ENCODE results near the gene WFDC1. TPM values are rescaled to one million over a fixed set of nuclear protein-coding genes. Genes with fewer than 3 reads are reported as not detected.

WFDC1 gene
- total RNA-seq, 1 donor from 2014 or later = 0.34 TPM

- H3K27me3 Mint-ChIP-seq (ENCODE audit: low read depth, unreplicated experiment) = peaks cover 25% of the 10 kb centered on the region
- Histone ChIP-seq H3K4me3 (ENCODE audit: insufficient read depth, low read depth, low read length) (no peak overlapping the region), H3K9ac (ENCODE audit: low read length) (no peak overlapping the region), H3K4me1 (ENCODE audit: insufficient read depth, low read length) (no peaks in the 10 kb centered on the region), H3K4me2 (ENCODE audit: low read length) (no peak overlapping the region), H2AFZ (ENCODE audit: low read depth, low read length) (no peak overlapping the region), H4K20me1 (ENCODE audit: insufficient read depth, low read length) (no peaks in the 10 kb centered on the region), H3K27ac (ENCODE audit: low read depth, low read length) (no peak overlapping the region), H3K36me3 (ENCODE audit: insufficient read depth, low read length) (no peaks in the 10 kb centered on the region), H3K9me3 (ENCODE audit: insufficient read depth, low read depth, low read length) (no peaks in the 10 kb centered on the region), H3K27me3 (ENCODE audit: insufficient read depth, low read length) (peaks cover 22% of the 10 kb centered on the region), H3K79me2 (ENCODE audit: insufficient read depth, low read length) (no peaks in the 10 kb centered on the region)
- FAIRE-seq = no peak
- no peaks in the 10 kb centered on the region for H3K36me3 Mint-ChIP-seq (ENCODE audit: low read depth, unreplicated experiment)
- H3K9me3 Mint-ChIP-seq (ENCODE audit: unreplicated experiment) = peaks cover 2% of the 10 kb centered on the region
- H3K27ac Mint-ChIP-seq (ENCODE audit: unreplicated experiment) = no peak overlapping the region
- no peaks in the 10 kb centered on the region for H3K4me1 Mint-ChIP-seq (ENCODE audit: low read depth, unreplicated experiment)
- TF ChIP-seq CTCF (IDR thresholded peaks at IDR 0.05; ENCODE audit: insufficient read depth, low read depth, low read length) (no peak), EZH2 (IDR thresholded peaks at IDR 0.05; ENCODE audit: insufficient read depth, low read length) (no peak)
- DNase-seq (ENCODE audit: low read depth) = peak; percentile 42
- no peak overlapping the region for H3K4me3 Mint-ChIP-seq (ENCODE audit: unreplicated experiment)
Observed at GRCh38 chr16:84266451-84266850, 28.2 kb upstream of the WFDC1 start.

GRCh38 chr16:84267380-84267779 is 27.3 kb upstream of the WFDC1 start:
- H3K4me3 ChIP-seq (ENCODE audit: insufficient read depth, low read depth, low read length) = no peak overlapping the region
- H3K9ac ChIP-seq (ENCODE audit: low read length) = no peak overlapping the region
- DNase-seq (ENCODE audit: low read depth) (no peak), FAIRE-seq (no peak)
- no peak overlapping the region for H2AFZ ChIP-seq (ENCODE audit: low read depth, low read length)
- no peaks in the 10 kb centered on the region for H4K20me1 ChIP-seq (ENCODE audit: insufficient read depth, low read length)
- H3K79me2 ChIP-seq (ENCODE audit: insufficient read depth, low read length) = no peaks in the 10 kb centered on the region
- no peak overlapping the region for H3K4me2 ChIP-seq (ENCODE audit: low read length)
- no peaks in the 10 kb centered on the region for H3K4me1 ChIP-seq (ENCODE audit: insufficient read depth, low read length)
- Mint-ChIP-seq H3K4me3 (ENCODE audit: unreplicated experiment) (no peak overlapping the region), H3K9me3 (ENCODE audit: unreplicated experiment) (peaks cover 2% of the 10 kb centered on the region), H3K27me3 (ENCODE audit: low read depth, unreplicated experiment) (peaks cover 23% of the 10 kb centered on the region), H3K27ac (ENCODE audit: unreplicated experiment) (no peak overlapping the region), H3K4me1 (ENCODE audit: low read depth, unreplicated experiment) (no peaks in the 10 kb centered on the region), H3K36me3 (ENCODE audit: low read depth, unreplicated experiment) (no peaks in the 10 kb centered on the region)
- H3K36me3 ChIP-seq (ENCODE audit: insufficient read depth, low read length) = no peaks in the 10 kb centered on the region
- no peak overlapping the region for H3K27ac ChIP-seq (ENCODE audit: low read depth, low read length)
- peaks cover 19% of the 10 kb centered on the region for H3K27me3 ChIP-seq (ENCODE audit: insufficient read depth, low read length)
- TF ChIP-seq CTCF (IDR thresholded peaks at IDR 0.05; ENCODE audit: insufficient read depth, low read depth, low read length) = no peak
- no peak for TF ChIP-seq EZH2 (IDR thresholded peaks at IDR 0.05; ENCODE audit: insufficient read depth, low read length)
- no peaks in the 10 kb centered on the region for H3K9me3 ChIP-seq (ENCODE audit: insufficient read depth, low read depth, low read length)

- no peaks in the 10 kb centered on the region for H4K20me1 ChIP-seq (ENCODE audit: insufficient read depth, low read length)
- Mint-ChIP-seq H3K36me3 (ENCODE audit: low read depth, unreplicated experiment) (no peaks in the 10 kb centered on the region), H3K9me3 (ENCODE audit: unreplicated experiment) (peaks cover 2% of the 10 kb centered on the region), H3K4me3 (ENCODE audit: unreplicated experiment) (no peak overlapping the region), H3K27ac (ENCODE audit: unreplicated experiment) (no peak overlapping the region), H3K4me1 (ENCODE audit: low read depth, unreplicated experiment) (no peaks in the 10 kb centered on the region), H3K27me3 (ENCODE audit: low read depth, unreplicated experiment) (peaks cover 20% of the 10 kb centered on the region)
- H3K9me3 ChIP-seq (ENCODE audit: insufficient read depth, low read depth, low read length) = no peaks in the 10 kb centered on the region
- no peak for TF ChIP-seq CTCF (IDR thresholded peaks at IDR 0.05; ENCODE audit: insufficient read depth, low read depth, low read length)
- TF ChIP-seq EZH2 (IDR thresholded peaks at IDR 0.05; ENCODE audit: insufficient read depth, low read length) = no peak
- no peak overlapping the region for H3K4me3 ChIP-seq (ENCODE audit: insufficient read depth, low read depth, low read length)
- no peak overlapping the region for H3K27ac ChIP-seq (ENCODE audit: low read depth, low read length)
- FAIRE-seq (no peak), DNase-seq (ENCODE audit: low read depth) (no peak)
- peaks cover 20% of the 10 kb centered on the region for H3K27me3 ChIP-seq (ENCODE audit: insufficient read depth, low read length)
- no peaks in the 10 kb centered on the region for H3K4me1 ChIP-seq (ENCODE audit: insufficient read depth, low read length)
- H3K4me2 ChIP-seq (ENCODE audit: low read length) = no peak overlapping the region
- H3K9ac ChIP-seq (ENCODE audit: low read length) = no peak overlapping the region
- no peak overlapping the region for H2AFZ ChIP-seq (ENCODE audit: low read depth, low read length)
- no peaks in the 10 kb centered on the region for H3K36me3 ChIP-seq (ENCODE audit: insufficient read depth, low read length)
- H3K79me2 ChIP-seq (ENCODE audit: insufficient read depth, low read length) = no peaks in the 10 kb centered on the region
Observed at GRCh38 chr16:84268291-84269040, 26.2 kb upstream of the WFDC1 start.

Measured in astrocyte (in vitro differentiated cells and primary cell).